Liver (tissue), 9 donors: ENCODE data around the gene LBX1. TPM values are rescaled to one million over a fixed set of nuclear protein-coding genes. Genes with fewer than 3 reads are reported as not detected.

Experiments used
- DNase-seq: peaks from one replicate; pipeline ENCODE4 v3.0.0-alpha.2; 2017; ENCODE audit warnings: low spot score
- H3K27ac ChIP-seq, 2 donors: one replicate each; pipeline ENCODE4 v1.7.0; 2013; ENCODE audit warnings: inconsistent platforms in 2 of 2, low read length in 2 of 2, control low read depth in 1 of 2, low read depth in 1 of 2, mild to moderate bottlenecking in 1 of 2
- H3K27me3 ChIP-seq, 4 donors: one replicate each; pipeline versions ENCODE4 v1.6.1 to v1.7.0; 2013; ENCODE audit warnings: low read length in 3 of 4, inconsistent platforms in 1 of 4, mild to moderate bottlenecking in 1 of 4, moderate library complexity in 1 of 4; ENCODE audit not compliant: control insufficient read depth in 4 of 4, insufficient read depth in 4 of 4
- H3K36me3 ChIP-seq, 4 donors: one replicate each; pipeline versions ENCODE4 v1.6.1 to v1.7.0; 2013; ENCODE audit warnings: low read length in 3 of 4, mild to moderate bottlenecking in 3 of 4, low read depth in 1 of 4, moderate library complexity in 1 of 4; ENCODE audit not compliant: control insufficient read depth in 4 of 4, insufficient read depth in 3 of 4
- H3K4me1 ChIP-seq, 4 donors: one replicate each; pipeline versions ENCODE4 v1.6.1 to v1.7.0; 2013; ENCODE audit warnings: low read length in 3 of 4, mild to moderate bottlenecking in 3 of 4, moderate library complexity in 1 of 4; ENCODE audit not compliant: control insufficient read depth in 4 of 4, insufficient read depth in 4 of 4
- H3K4me3 ChIP-seq, 3 donors: one replicate each; pipeline versions ENCODE4 v1.6.1 to v1.7.0; 2013; ENCODE audit warnings: low read length in 3 of 3, control low read depth in 1 of 3, low read depth in 1 of 3, mild to moderate bottlenecking in 1 of 3
- H3K9ac ChIP-seq, 2 donors: one replicate each; pipeline ENCODE4 v1.7.0; 2013; ENCODE audit warnings: low read length in 2 of 2, mild to moderate bottlenecking in 2 of 2, moderate library complexity in 2 of 2, control low read depth in 1 of 2, low read depth in 1 of 2
- H3K9me3 ChIP-seq, 4 donors: one replicate each; pipeline versions ENCODE4 v1.6.1 to v1.7.0; 2013; ENCODE audit warnings: low read length in 3 of 4; ENCODE audit not compliant: control insufficient read depth in 4 of 4
- EGR1 ChIP-seq, 2 donors: IDR thresholded peaks; 2 replicates each; pipeline ENCODE4 v1.6.1; 2016 to 2018; ENCODE audit warnings: antibody characterized with exemption in 2 of 2, low read depth in 2 of 2
- FOXA1 ChIP-seq: IDR thresholded peaks from 2 replicates; pipeline ENCODE4 v1.6.1; 2016; ENCODE audit warnings: antibody characterized with exemption
- FOXA2 ChIP-seq: IDR thresholded peaks from 2 replicates; pipeline ENCODE4 v1.6.1; 2016; ENCODE audit warnings: antibody characterized with exemption
- GABPA ChIP-seq, 2 donors: IDR thresholded peaks in 1 of 2; conservative IDR thresholded peaks in 1 of 2; 2 replicates each; pipeline ENCODE4 v1.6.1; 2016; ENCODE audit warnings: antibody characterized with exemption in 2 of 2, mild to moderate bottlenecking in 1 of 2, moderate library complexity in 1 of 2
- HNF4A ChIP-seq, 2 donors: conservative IDR thresholded peaks; 2 replicates each; pipeline ENCODE4 v1.6.1; 2016; ENCODE audit warnings: antibody characterized with exemption in 2 of 2, mild to moderate bottlenecking in 2 of 2
- HNF4G ChIP-seq: IDR thresholded peaks from 2 replicates; pipeline ENCODE4 v1.6.1; 2016; ENCODE audit warnings: antibody characterized with exemption
- JUND ChIP-seq, 2 donors: IDR thresholded peaks; 2 replicates each; pipeline ENCODE4 v1.6.1; 2016; ENCODE audit warnings: antibody characterized with exemption in 2 of 2
- NR2F2 ChIP-seq: IDR thresholded peaks from 2 replicates; pipeline ENCODE4 v1.6.1; 2016; ENCODE audit warnings: antibody characterized with exemption
- RAD21 ChIP-seq, 2 donors: IDR thresholded peaks; 2 replicates each; pipeline ENCODE4 v1.6.1; 2016; ENCODE audit warnings: antibody characterized with exemption in 2 of 2, mild to moderate bottlenecking in 2 of 2
- RXRA ChIP-seq, 2 donors: IDR thresholded peaks; 2 replicates each; pipeline ENCODE4 v1.6.1; 2017 to 2018; ENCODE audit warnings: antibody characterized with exemption in 2 of 2, mild to moderate bottlenecking in 1 of 2
- SP1 ChIP-seq: IDR thresholded peaks from 2 replicates; pipeline ENCODE4 v1.6.1; 2018; ENCODE audit warnings: antibody characterized with exemption, mild to moderate bottlenecking
- TAF1 ChIP-seq: conservative IDR thresholded peaks from 2 replicates; pipeline ENCODE4 v1.6.1; 2016; ENCODE audit warnings: antibody characterized with exemption, mild to moderate bottlenecking
- YY1 ChIP-seq: IDR thresholded peaks from 2 replicates; pipeline ENCODE4 v1.6.1; 2016; ENCODE audit warnings: antibody characterized with exemption, mild to moderate bottlenecking
- WGBS: extraction: QIAGEN DNeasy Blood & Tissue Kit; methylation state at CpG from one replicate; pipeline ENCODE4 v1.1.7; 2013; 5-methylcytosine and 5-hydroxymethylcytosine counted together
- polyA plus RNA-seq, 2 donors: library from polyadenylated mRNA; stranded (reverse) in 1 of 2; unstranded in 1 of 2; fragments of 200-250 nt in 1 of 2; fragments of >200 nt in 1 of 2; fragmentation: Nextera tagmentation in 1 of 2; extraction: Ambion mirVana in 1 of 2; gene quantifications; one replicate each; pipeline versions ENCODE4 v1.2.1 to v1.2.3, GENCODE V29; 2013 to 2015
- total RNA-seq, 2 donors: library from RNA; depleted of rRNA; stranded (reverse); fragments of >200 nt; gene quantifications; one replicate each; pipeline ENCODE4 v1.2.3, GENCODE V29; 2014
- TF ChIP-seq, protein P1 (sequence below): IDR thresholded peaks from 2 replicates; pipeline ENCODE4 v1.6.1; 2016; ENCODE audit warnings: antibody characterized with exemption
- TF ChIP-seq, protein P2 (sequence below): IDR thresholded peaks from 2 replicates; pipeline ENCODE4 v1.6.1; 2016; ENCODE audit warnings: antibody characterized with exemption
- TF ChIP-seq, protein P3 (sequence below): IDR thresholded peaks from 2 replicates; pipeline ENCODE4 v1.6.1; 2016; ENCODE audit warnings: antibody characterized with exemption
- TF ChIP-seq, protein P4 (sequence below): fragments of 150-350 bp; IDR thresholded peaks from 2 replicates; pipeline ENCODE4 v1.5.1; 2017; ENCODE audit warnings: improper control_type of control experiment, low read depth, low read length; ENCODE audit not compliant: missing input control
- TF ChIP-seq, protein P5 (sequence below): IDR thresholded peaks from 2 replicates; pipeline ENCODE4 v1.6.1; 2016; ENCODE audit warnings: antibody characterized with exemption, mild to moderate bottlenecking
- donor health status: healthy.
- donor health status: healthy.
- donor health status: healthy.
- donor health status: healthy.
- donor health status: healthy.

The LBX1 gene
- total and polyA plus RNA-seq, 4 donors: not detected

DNA sequence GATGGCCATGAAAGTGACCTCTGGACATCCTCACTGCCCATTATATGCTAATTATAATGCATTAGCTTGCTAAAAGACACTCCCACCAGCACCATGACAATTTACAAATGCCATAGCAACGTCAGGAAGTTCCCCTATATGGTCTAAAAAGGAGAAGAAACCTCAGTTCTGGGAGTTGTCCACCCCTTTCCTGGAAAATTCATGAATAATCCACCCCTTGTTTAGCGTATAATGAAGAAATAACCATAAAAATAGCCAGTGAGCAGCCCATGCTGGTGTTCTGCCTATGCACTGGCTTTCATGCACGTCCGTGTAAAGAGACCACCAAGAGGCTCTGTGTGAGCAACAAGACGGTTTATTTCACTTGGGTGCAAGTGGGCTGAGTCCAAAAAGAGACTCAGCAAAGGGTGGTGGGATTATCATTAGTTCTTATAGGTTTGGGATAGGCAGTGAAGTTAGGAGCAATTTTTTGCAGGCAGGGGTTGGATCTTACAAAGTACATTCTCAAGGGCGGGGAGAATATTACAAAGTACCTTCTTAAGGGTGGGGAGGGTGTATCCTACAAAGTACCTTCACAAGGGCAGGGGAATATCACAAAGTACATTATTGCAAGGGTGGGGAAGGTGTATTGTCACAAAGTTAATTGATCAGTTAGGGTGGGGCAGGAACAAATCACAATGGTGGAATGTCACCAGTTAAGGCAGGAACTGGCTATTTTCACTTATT, 45.6 kb downstream of the LBX1 start:
- TF ChIP-seq FOXA1 (no peak), FOXA2 (no peak), TAF1 (no peak), GABPA (IDR thresholded peaks at IDR 0.05 in 1 of 2, conservative IDR thresholded peaks at IDR 0.05 in 1 of 2) (no peak), EGR1 (IDR thresholded peaks at IDR 0.05; ENCODE audit: low read depth in 2 of 2) (no peak)
- TF ChIP-seq, protein P1, sequence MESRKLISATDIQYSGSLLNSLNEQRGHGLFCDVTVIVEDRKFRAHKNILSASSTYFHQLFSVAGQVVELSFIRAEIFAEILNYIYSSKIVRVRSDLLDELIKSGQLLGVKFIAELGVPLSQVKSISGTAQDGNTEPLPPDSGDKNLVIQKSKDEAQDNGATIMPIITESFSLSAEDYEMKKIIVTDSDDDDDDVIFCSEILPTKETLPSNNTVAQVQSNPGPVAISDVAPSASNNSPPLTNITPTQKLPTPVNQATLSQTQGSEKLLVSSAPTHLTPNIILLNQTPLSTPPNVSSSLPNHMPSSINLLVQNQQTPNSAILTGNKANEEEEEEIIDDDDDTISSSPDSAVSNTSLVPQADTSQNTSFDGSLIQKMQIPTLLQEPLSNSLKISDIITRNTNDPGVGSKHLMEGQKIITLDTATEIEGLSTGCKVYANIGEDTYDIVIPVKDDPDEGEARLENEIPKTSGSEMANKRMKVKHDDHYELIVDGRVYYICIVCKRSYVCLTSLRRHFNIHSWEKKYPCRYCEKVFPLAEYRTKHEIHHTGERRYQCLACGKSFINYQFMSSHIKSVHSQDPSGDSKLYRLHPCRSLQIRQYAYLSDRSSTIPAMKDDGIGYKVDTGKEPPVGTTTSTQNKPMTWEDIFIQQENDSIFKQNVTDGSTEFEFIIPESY: no peak
- TF ChIP-seq, protein P2, sequence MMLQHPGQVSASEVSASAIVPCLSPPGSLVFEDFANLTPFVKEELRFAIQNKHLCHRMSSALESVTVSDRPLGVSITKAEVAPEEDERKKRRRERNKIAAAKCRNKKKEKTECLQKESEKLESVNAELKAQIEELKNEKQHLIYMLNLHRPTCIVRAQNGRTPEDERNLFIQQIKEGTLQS: no peak
- TF ChIP-seq, protein P3, sequence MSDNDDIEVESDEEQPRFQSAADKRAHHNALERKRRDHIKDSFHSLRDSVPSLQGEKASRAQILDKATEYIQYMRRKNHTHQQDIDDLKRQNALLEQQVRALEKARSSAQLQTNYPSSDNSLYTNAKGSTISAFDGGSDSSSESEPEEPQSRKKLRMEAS: no peak
- no peaks in the 10 kb centered on the region for H3K36me3 ChIP-seq
- H3K4me3 ChIP-seq: no peak overlapping the region
- H3K27me3 ChIP-seq: peaks cover 0 to 4% (median 0%) of the 10 kb centered on the region in 4 donors
- WGBS: 74% methylated on average over 6 of the region's 6 CpGs
- H3K9me3 ChIP-seq: no peaks in the 10 kb centered on the region
- no peak overlapping the region for H3K27ac ChIP-seq
- no peak overlapping the region for H3K9ac ChIP-seq
- H3K4me1 ChIP-seq: no peaks in the 10 kb centered on the region
- DNase-seq: no peak

DNA sequence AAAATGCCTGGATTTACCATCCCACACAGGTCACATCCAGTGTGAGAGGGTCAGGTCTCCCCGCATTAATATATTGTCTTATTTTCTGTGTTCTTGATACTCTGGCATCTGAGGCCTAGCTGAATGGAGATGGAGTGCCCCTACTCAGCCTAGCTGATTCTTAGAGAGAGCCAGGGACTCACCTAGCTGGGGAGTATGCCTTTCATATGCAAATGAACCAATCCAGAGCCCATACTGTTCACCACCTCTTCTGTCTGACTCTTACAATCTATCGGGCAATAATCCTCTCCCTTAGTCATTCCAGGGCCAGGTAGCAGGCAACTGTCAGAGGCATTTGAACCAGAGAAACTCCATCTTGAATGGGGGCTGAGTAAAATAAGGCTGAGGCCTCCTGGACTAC, 46.3 kb downstream of the LBX1 start:
- DNase-seq: no peak
- Histone ChIP-seq H3K9me3 (no peaks in the 10 kb centered on the region), H3K27me3 (peaks cover 0 to 4% (median 0%) of the 10 kb centered on the region in 4 donors), H3K36me3 (no peaks in the 10 kb centered on the region), H3K4me3 (no peak overlapping the region), H3K4me1 (no peaks in the 10 kb centered on the region), H3K27ac (no peak overlapping the region), H3K9ac (no peak overlapping the region)
- TF ChIP-seq, protein P2: no peak
- TF ChIP-seq EGR1 (IDR thresholded peaks at IDR 0.05; ENCODE audit: low read depth in 2 of 2) (no peak), SP1 (no peak), FOXA1 (no peak), JUND (IDR thresholded peaks at IDR 0.05) (no peak), HNF4A (conservative IDR thresholded peaks at IDR 0.05) (no peak), RAD21 (IDR thresholded peaks at IDR 0.05) (no peak), HNF4G (no peak), FOXA2 (no peak), NR2F2 (no peak), RXRA (IDR thresholded peaks at IDR 0.05) (no peak), GABPA (IDR thresholded peaks at IDR 0.05 in 1 of 2, conservative IDR thresholded peaks at IDR 0.05 in 1 of 2) (no peak), TAF1 (no peak), YY1 (no peak)
- TF ChIP-seq, protein P4, sequence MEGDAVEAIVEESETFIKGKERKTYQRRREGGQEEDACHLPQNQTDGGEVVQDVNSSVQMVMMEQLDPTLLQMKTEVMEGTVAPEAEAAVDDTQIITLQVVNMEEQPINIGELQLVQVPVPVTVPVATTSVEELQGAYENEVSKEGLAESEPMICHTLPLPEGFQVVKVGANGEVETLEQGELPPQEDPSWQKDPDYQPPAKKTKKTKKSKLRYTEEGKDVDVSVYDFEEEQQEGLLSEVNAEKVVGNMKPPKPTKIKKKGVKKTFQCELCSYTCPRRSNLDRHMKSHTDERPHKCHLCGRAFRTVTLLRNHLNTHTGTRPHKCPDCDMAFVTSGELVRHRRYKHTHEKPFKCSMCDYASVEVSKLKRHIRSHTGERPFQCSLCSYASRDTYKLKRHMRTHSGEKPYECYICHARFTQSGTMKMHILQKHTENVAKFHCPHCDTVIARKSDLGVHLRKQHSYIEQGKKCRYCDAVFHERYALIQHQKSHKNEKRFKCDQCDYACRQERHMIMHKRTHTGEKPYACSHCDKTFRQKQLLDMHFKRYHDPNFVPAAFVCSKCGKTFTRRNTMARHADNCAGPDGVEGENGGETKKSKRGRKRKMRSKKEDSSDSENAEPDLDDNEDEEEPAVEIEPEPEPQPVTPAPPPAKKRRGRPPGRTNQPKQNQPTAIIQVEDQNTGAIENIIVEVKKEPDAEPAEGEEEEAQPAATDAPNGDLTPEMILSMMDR: no peak
- TF ChIP-seq, protein P1: no peak
- TF ChIP-seq, protein P3: no peak
- TF ChIP-seq, protein P5, sequence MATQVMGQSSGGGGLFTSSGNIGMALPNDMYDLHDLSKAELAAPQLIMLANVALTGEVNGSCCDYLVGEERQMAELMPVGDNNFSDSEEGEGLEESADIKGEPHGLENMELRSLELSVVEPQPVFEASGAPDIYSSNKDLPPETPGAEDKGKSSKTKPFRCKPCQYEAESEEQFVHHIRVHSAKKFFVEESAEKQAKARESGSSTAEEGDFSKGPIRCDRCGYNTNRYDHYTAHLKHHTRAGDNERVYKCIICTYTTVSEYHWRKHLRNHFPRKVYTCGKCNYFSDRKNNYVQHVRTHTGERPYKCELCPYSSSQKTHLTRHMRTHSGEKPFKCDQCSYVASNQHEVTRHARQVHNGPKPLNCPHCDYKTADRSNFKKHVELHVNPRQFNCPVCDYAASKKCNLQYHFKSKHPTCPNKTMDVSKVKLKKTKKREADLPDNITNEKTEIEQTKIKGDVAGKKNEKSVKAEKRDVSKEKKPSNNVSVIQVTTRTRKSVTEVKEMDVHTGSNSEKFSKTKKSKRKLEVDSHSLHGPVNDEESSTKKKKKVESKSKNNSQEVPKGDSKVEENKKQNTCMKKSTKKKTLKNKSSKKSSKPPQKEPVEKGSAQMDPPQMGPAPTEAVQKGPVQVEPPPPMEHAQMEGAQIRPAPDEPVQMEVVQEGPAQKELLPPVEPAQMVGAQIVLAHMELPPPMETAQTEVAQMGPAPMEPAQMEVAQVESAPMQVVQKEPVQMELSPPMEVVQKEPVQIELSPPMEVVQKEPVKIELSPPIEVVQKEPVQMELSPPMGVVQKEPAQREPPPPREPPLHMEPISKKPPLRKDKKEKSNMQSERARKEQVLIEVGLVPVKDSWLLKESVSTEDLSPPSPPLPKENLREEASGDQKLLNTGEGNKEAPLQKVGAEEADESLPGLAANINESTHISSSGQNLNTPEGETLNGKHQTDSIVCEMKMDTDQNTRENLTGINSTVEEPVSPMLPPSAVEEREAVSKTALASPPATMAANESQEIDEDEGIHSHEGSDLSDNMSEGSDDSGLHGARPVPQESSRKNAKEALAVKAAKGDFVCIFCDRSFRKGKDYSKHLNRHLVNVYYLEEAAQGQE: no peak
- WGBS: 81% methylated on average over 2 of the region's 2 CpGs
